HG03066 (cell line): Measurements from ENCODE around the gene CDC42EP5.

Experiments
- ATAC-seq: cut with Tn5 transposase; IDR thresholded peaks from one replicate; pipeline ENCODE4 v1.9.1; 2021; ENCODE audit warnings: low read depth; ENCODE audit not compliant: unreplicated experiment

The CDC42EP5 gene

DNA sequence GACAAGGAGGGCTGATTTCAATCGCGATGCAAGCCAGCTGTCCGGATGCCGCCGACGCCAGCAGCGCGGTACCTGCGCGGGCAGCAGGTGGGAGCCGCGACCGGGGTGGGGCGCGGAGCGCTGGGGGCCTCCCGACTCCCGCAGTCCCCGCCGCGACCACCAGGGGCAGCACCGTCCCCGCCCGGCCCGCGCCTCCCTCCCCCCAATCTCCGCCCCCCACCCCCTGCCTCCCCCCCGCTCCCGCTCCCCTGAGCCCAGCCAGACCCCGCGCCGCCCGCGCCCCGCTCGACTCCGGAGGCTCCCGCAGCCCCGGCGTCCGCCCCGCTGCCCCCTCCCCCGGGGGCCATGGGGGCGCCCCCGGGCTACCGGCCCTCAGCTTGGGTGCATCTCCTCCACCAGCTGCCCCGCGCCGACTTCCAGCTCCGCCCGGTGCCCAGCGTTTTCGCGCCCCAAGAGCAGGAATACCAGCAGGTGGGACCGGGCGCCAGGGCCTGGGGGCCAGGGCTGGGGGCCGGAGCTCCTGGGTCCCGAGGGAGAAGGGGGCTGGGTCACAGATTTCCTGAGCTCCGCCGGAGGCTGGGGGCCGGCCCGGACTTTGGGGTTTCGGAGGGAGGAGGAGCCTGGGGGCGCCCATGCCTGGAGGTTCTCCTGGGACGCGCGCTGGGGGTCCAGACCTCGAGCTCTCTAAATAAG lies 57.7 kb downstream of the CDC42EP5 start, which contains the start of gene TTYH1:
TSS of gene TTYH1 (plus strand) at position 257 of the 693 bp plus-strand sequence. CDS start at position 346, 89 bp downstream.
- no peak for ATAC-seq
